Mucosa of rectum (tissue), 2 donors: ENCODE data around the gene GLP1R.

Experiments used
- H3K27ac ChIP-seq, 2 donors: one replicate each; pipeline ENCODE4 v1.7.0; 2013; ENCODE audit warnings: inconsistent platforms in 2 of 2, low read depth in 2 of 2, low read length in 2 of 2
- H3K27me3 ChIP-seq, 2 donors: one replicate each; pipeline ENCODE4 v1.7.0; 2013; ENCODE audit warnings: low read length in 2 of 2; ENCODE audit not compliant: control insufficient read depth in 2 of 2, insufficient read depth in 2 of 2
- H3K36me3 ChIP-seq, 2 donors: one replicate each; pipeline ENCODE4 v1.7.0; 2013; ENCODE audit warnings: low read length in 2 of 2; ENCODE audit not compliant: control insufficient read depth in 2 of 2, insufficient read depth in 2 of 2
- H3K4me1 ChIP-seq, 2 donors: one replicate each; pipeline ENCODE4 v1.7.0; 2013; ENCODE audit warnings: low read length in 2 of 2, mild to moderate bottlenecking in 1 of 2; ENCODE audit not compliant: control insufficient read depth in 2 of 2, insufficient read depth in 2 of 2
- H3K4me3 ChIP-seq, 2 donors: one replicate each; pipeline ENCODE4 v1.7.0; 2013; ENCODE audit warnings: low read length in 2 of 2
- H3K9ac ChIP-seq, 2 donors: one replicate each; pipeline ENCODE4 v1.7.0; 2013; ENCODE audit warnings: low read length in 2 of 2, low read depth in 1 of 2, mild to moderate bottlenecking in 1 of 2
- H3K9me3 ChIP-seq, 2 donors: one replicate each; pipeline ENCODE4 v1.7.0; 2013; ENCODE audit warnings: low read length in 2 of 2; ENCODE audit not compliant: control insufficient read depth in 2 of 2
- donor health status: healthy.
- donor health status: Normal muscosa, but diverticular disease.

Gene GLP1R

GRCh38 chr6:39018103-39018502, 30.5 kb upstream of the GLP1R start:
- H3K4me3 ChIP-seq: no peak overlapping the region
- H3K9ac ChIP-seq: no peak overlapping the region
- no peak overlapping the region for H3K27ac ChIP-seq
- no peaks in the 10 kb centered on the region for H3K4me1 ChIP-seq
- H3K27me3 ChIP-seq: no peaks in the 10 kb centered on the region
- H3K9me3 ChIP-seq: no peaks in the 10 kb centered on the region
- no peaks in the 10 kb centered on the region for H3K36me3 ChIP-seq

- Histone ChIP-seq H3K36me3 (no peaks in the 10 kb centered on the region), H3K9me3 (no peaks in the 10 kb centered on the region)
Observed at GRCh38 chr6:39020136-39020535, 28.4 kb upstream of the GLP1R start.

GRCh38 chr6:39021041-39021440, 27.5 kb upstream of the GLP1R start:
- Histone ChIP-seq H3K27me3 (peaks cover 0 to 3% of the 10 kb centered on the region in 2 donors), H3K9me3 (no peaks in the 10 kb centered on the region), H3K9ac (no peak overlapping the region), H3K4me1 (no peaks in the 10 kb centered on the region), H3K27ac (no peak overlapping the region), H3K36me3 (no peaks in the 10 kb centered on the region), H3K4me3 (no peak overlapping the region)

More at GRCh38 chr6:39020136-39020535, 28.4 kb upstream of the GLP1R start:
- peaks cover 0 to 3% of the 10 kb centered on the region in 2 donors for H3K27me3 ChIP-seq
- H3K4me3 ChIP-seq: no peak overlapping the region
- no peaks in the 10 kb centered on the region for H3K4me1 ChIP-seq
- H3K27ac ChIP-seq: no peak overlapping the region
- no peak overlapping the region for H3K9ac ChIP-seq

- no peak overlapping the region for H3K9ac ChIP-seq
- H3K4me1 ChIP-seq: no peaks in the 10 kb centered on the region
- H3K4me3 ChIP-seq: no peak overlapping the region
- no peaks in the 10 kb centered on the region for H3K36me3 ChIP-seq
- H3K9me3 ChIP-seq: no peaks in the 10 kb centered on the region
- peaks cover 0 to 3% of the 10 kb centered on the region in 2 donors for H3K27me3 ChIP-seq
- H3K27ac ChIP-seq: no peak overlapping the region
Observed at GRCh38 chr6:39021779-39022178, 26.8 kb upstream of the GLP1R start.

GRCh38 chr6:39026175-39026574, 22.4 kb upstream of the GLP1R start:
- Histone ChIP-seq H3K9ac (no peak overlapping the region), H3K27ac (no peak overlapping the region), H3K36me3 (no peaks in the 10 kb centered on the region), H3K4me3 (no peak overlapping the region), H3K9me3 (no peaks in the 10 kb centered on the region), H3K4me1 (no peaks in the 10 kb centered on the region), H3K27me3 (peaks cover 0 to 3% of the 10 kb centered on the region in 2 donors)

GRCh38 chr6:39029156-39030011, 19.2 kb upstream of the GLP1R start:
- no peak overlapping the region for H3K4me3 ChIP-seq
- H3K9me3 ChIP-seq: no peaks in the 10 kb centered on the region
- H3K9ac ChIP-seq: no peak overlapping the region
- H3K27me3 ChIP-seq: peaks cover 10% of the 10 kb centered on the region in 2 donors
- no peaks in the 10 kb centered on the region for H3K4me1 ChIP-seq
- H3K27ac ChIP-seq: no peak overlapping the region
- H3K36me3 ChIP-seq: no peaks in the 10 kb centered on the region

GRCh38 chr6:39035681-39036080, 12.9 kb upstream of the GLP1R start:
- Histone ChIP-seq H3K27ac (no peak overlapping the region), H3K4me3 (no peak overlapping the region), H3K27me3 (peaks cover 29 to 36% of the 10 kb centered on the region in 2 donors), H3K9ac (no peak overlapping the region), H3K36me3 (no peaks in the 10 kb centered on the region), H3K4me1 (no peaks in the 10 kb centered on the region), H3K9me3 (no peaks in the 10 kb centered on the region)

GRCh38 chr6:39037082-39037508, 11.5 kb upstream of the GLP1R start:
- H3K9me3 ChIP-seq: no peaks in the 10 kb centered on the region
- no peak overlapping the region for H3K4me3 ChIP-seq
- no peaks in the 10 kb centered on the region for H3K4me1 ChIP-seq
- H3K36me3 ChIP-seq: no peaks in the 10 kb centered on the region
- H3K27me3 ChIP-seq: peaks cover 26 to 30% of the 10 kb centered on the region in 2 donors
- H3K9ac ChIP-seq: no peak overlapping the region
- no peak overlapping the region for H3K27ac ChIP-seq

- H3K27me3 ChIP-seq: peaks cover 26% of the 10 kb centered on the region in 2 donors
- H3K36me3 ChIP-seq: no peaks in the 10 kb centered on the region
- H3K9me3 ChIP-seq: no peaks in the 10 kb centered on the region
- no peaks in the 10 kb centered on the region for H3K4me1 ChIP-seq
- H3K9ac ChIP-seq: no peak overlapping the region
- no peak overlapping the region for H3K4me3 ChIP-seq
- no peak overlapping the region for H3K27ac ChIP-seq
Observed at GRCh38 chr6:39037707-39038106, 10.9 kb upstream of the GLP1R start.

GRCh38 chr6:39040080-39040673, 8.4 kb upstream of the GLP1R start:
- Histone ChIP-seq H3K36me3 (no peaks in the 10 kb centered on the region), H3K4me3 (no peak overlapping the region), H3K27me3 (peaks cover 21 to 26% of the 10 kb centered on the region in 2 donors), H3K9ac (no peak overlapping the region), H3K27ac (no peak overlapping the region), H3K4me1 (no peaks in the 10 kb centered on the region), H3K9me3 (no peaks in the 10 kb centered on the region)
